H9 (cell line): ENCODE data around the gene FTO. TPM values are rescaled to one million over a fixed set of nuclear protein-coding genes. Genes with fewer than 3 reads are reported as not detected.

Experiments
- DNase-seq: peaks from one replicate; pipeline ENCODE4 v3.0.0-alpha.2; 2017
- H2AFZ ChIP-seq: one replicate; pipeline ENCODE4 v1.6.1; 2013; ENCODE audit warnings: mild to moderate bottlenecking, low read length, control low read depth, moderate library complexity
- H2AK5ac ChIP-seq: 2 replicates; pipeline ENCODE4 v1.6.1; 2013; ENCODE audit warnings: low read length, control low read depth, mixed read lengths; ENCODE audit not compliant: insufficient read length
- H2BK120ac ChIP-seq: one replicate; pipeline ENCODE4 v1.6.1; 2013; ENCODE audit warnings: low read depth, mild to moderate bottlenecking, low read length, control low read depth, inconsistent platforms; ENCODE audit not compliant: poor library complexity, severe bottlenecking
- H2BK12ac ChIP-seq: 2 replicates; pipeline ENCODE4 v1.6.1; 2013; ENCODE audit warnings: low read length, control low read depth, mixed read lengths, low read depth; ENCODE audit not compliant: insufficient read length
- H2BK15ac ChIP-seq: 2 replicates; pipeline ENCODE4 v1.6.1; 2013; ENCODE audit warnings: low read depth, low read length, control low read depth
- H2BK20ac ChIP-seq: one replicate; pipeline ENCODE4 v1.6.1; 2013; ENCODE audit warnings: low read depth, mild to moderate bottlenecking, low read length, control low read depth, inconsistent platforms; ENCODE audit not compliant: poor library complexity, severe bottlenecking
- H2BK5ac ChIP-seq: 2 replicates; pipeline ENCODE4 v1.6.1; 2013; ENCODE audit warnings: low read length, control low read depth, mixed read lengths; ENCODE audit not compliant: insufficient read length
- H3K14ac ChIP-seq: 2 replicates; pipeline ENCODE4 v1.6.1; 2013; ENCODE audit warnings: low read length, control low read depth; ENCODE audit not compliant: insufficient read depth
- H3K18ac ChIP-seq: 2 replicates; pipeline ENCODE4 v1.6.1; 2013; ENCODE audit warnings: low read depth, mild to moderate bottlenecking, mixed read lengths, low read length, control low read depth; ENCODE audit not compliant: insufficient read length
- H3K23ac ChIP-seq: 2 replicates; pipeline ENCODE4 v1.6.1; 2013; ENCODE audit warnings: low read length, control low read depth, mixed read lengths, low read depth; ENCODE audit not compliant: insufficient read length
- H3K23me2 ChIP-seq: 2 replicates; pipeline ENCODE4 v1.6.1; 2013; ENCODE audit warnings: low read depth, mild to moderate bottlenecking, mixed read lengths, low read length, control low read depth; ENCODE audit not compliant: insufficient read length, poor library complexity, severe bottlenecking
- H3K27ac ChIP-seq: 2 replicates; pipeline ENCODE4 v1.5.1; 2013; ENCODE audit warnings: low read length, control low read depth, mixed read lengths, low read depth; ENCODE audit not compliant: insufficient read length
- H3K27me3 ChIP-seq: 2 replicates; pipeline ENCODE4 v1.6.1; 2013; ENCODE audit warnings: low read length, control low read depth, inconsistent platforms; ENCODE audit not compliant: insufficient read depth
- H3K4ac ChIP-seq: 2 replicates; pipeline ENCODE4 v1.6.1; 2013; ENCODE audit warnings: low read depth, mild to moderate bottlenecking, control low read depth, inconsistent platforms, low read length, moderate library complexity
- H3K4me1 ChIP-seq: 2 replicates; pipeline ENCODE4 v1.6.1; 2013; ENCODE audit warnings: low read length, control low read depth, inconsistent platforms; ENCODE audit not compliant: insufficient read depth
- H3K4me2 ChIP-seq: 2 replicates; pipeline ENCODE4 v1.6.1; 2013; ENCODE audit warnings: low read length, control low read depth, mixed read lengths; ENCODE audit not compliant: insufficient read length, insufficient read depth
- H3K56ac ChIP-seq: 2 replicates; pipeline ENCODE4 v1.6.1; 2013; ENCODE audit warnings: low read depth, mild to moderate bottlenecking, mixed read lengths, low read length, control low read depth; ENCODE audit not compliant: insufficient read length
- H3K79me1 ChIP-seq: 2 replicates; pipeline ENCODE4 v1.6.1; 2013; ENCODE audit warnings: low read depth, mild to moderate bottlenecking, moderate library complexity, low read length, control low read depth, inconsistent platforms; ENCODE audit not compliant: insufficient read depth, poor library complexity, severe bottlenecking
- H3K79me2 ChIP-seq: 2 replicates; pipeline ENCODE4 v1.6.1; 2013; ENCODE audit warnings: low read length, control low read depth, inconsistent platforms; ENCODE audit not compliant: insufficient read depth
- H3K9ac ChIP-seq: 2 replicates; pipeline ENCODE4 v1.6.1; 2013; ENCODE audit warnings: low read length, control low read depth, mixed read lengths; ENCODE audit not compliant: insufficient read length; ENCODE audit errors: extremely low read depth
- H3K9me3 ChIP-seq: one replicate; pipeline ENCODE4 v1.6.1; 2013; ENCODE audit warnings: low read depth, low read length, inconsistent platforms; ENCODE audit not compliant: control insufficient read depth
- H3T11ph ChIP-seq: one replicate; pipeline ENCODE4 v1.6.1; 2013; ENCODE audit warnings: mild to moderate bottlenecking, low read length, control low read depth, inconsistent platforms
- H4K20me1 ChIP-seq: one replicate; pipeline ENCODE4 v1.6.1; 2013; ENCODE audit not compliant: control insufficient read depth, insufficient read length, insufficient read depth
- H4K5ac ChIP-seq: 2 replicates; pipeline ENCODE4 v1.6.1; 2013; ENCODE audit warnings: low read depth, mild to moderate bottlenecking, mixed read lengths, low read length, control low read depth; ENCODE audit not compliant: insufficient read length
- H4K8ac ChIP-seq: replicated peaks from 2 replicates; pipeline ENCODE4 v1.6.1; 2013; ENCODE audit warnings: low read length, control low read depth, mixed read lengths, low read depth; ENCODE audit not compliant: insufficient read length
- H4K91ac ChIP-seq: 2 replicates; pipeline ENCODE4 v1.6.1; 2013; ENCODE audit warnings: low read depth, mild to moderate bottlenecking, moderate library complexity, mixed read lengths, low read length, control low read depth; ENCODE audit not compliant: insufficient read length
- H3K27ac Mint-ChIP-seq, 3 experiments: 2 replicates in 2 of 3; 3 replicates in 1 of 3; pipeline ENCODE4 v1.8.0; 2020 to 2021; ENCODE audit warnings: mixed read lengths in 3 of 3, mild to moderate bottlenecking in 1 of 3, moderate library complexity in 1 of 3
- H3K27me3 Mint-ChIP-seq: 2 replicates; pipeline ENCODE4 v1.8.0; 2021; ENCODE audit warnings: low read depth, mild to moderate bottlenecking, moderate library complexity, mixed read lengths
- H3K36me3 Mint-ChIP-seq, 3 experiments: 2 replicates in 2 of 3; 3 replicates in 1 of 3; pipeline ENCODE4 v1.8.0; 2020 to 2021; ENCODE audit warnings: low read depth in 3 of 3, mixed read lengths in 3 of 3; ENCODE audit not compliant: insufficient read depth in 1 of 3
- H3K4me1 Mint-ChIP-seq, 2 experiments: 2 replicates each; pipeline ENCODE4 v1.8.0; 2020; ENCODE audit warnings: mixed read lengths in 2 of 2
- H3K4me3 Mint-ChIP-seq, 2 experiments: 2 replicates in 1 of 2; 3 replicates in 1 of 2; pipeline ENCODE4 v1.8.0; 2020 to 2021; ENCODE audit warnings: mild to moderate bottlenecking in 2 of 2, mixed read lengths in 2 of 2, moderate library complexity in 1 of 2
- H3K9me3 Mint-ChIP-seq, 2 experiments: 2 replicates in 1 of 2; 3 replicates in 1 of 2; pipeline ENCODE4 v1.8.0; 2020; ENCODE audit warnings: mild to moderate bottlenecking in 2 of 2, mixed read lengths in 2 of 2, moderate library complexity in 1 of 2
- CTCF ChIP-seq: fragments of 200-600 bp; sonication (generic); conservative IDR thresholded peaks from 3 replicates; pipeline ENCODE4 v1.8.0; 2021; ENCODE audit warnings: antibody characterized with exemption, mild to moderate bottlenecking
- WGBS: extraction: QIAGEN DNeasy Blood & Tissue Kit; methylation state at CpG from one replicate; pipeline ENCODE4 v1.1.7; 2013; ENCODE audit warnings: missing lambda C conversion rate, low lambda C conversion rate, mixed read lengths; ENCODE audit not compliant: insufficient read length; ENCODE audit errors: extremely low coverage; 5-methylcytosine and 5-hydroxymethylcytosine counted together
- total RNA-seq: library from RNA; stranded (reverse); gene quantifications from 2 replicates; pipeline ENCODE4 v1.2.1, GENCODE V29; 2021

Gene FTO
- total RNA-seq, 1 experiment from 2014 or later: 67.9 TPM

GRCh38 chr16:53785916-53786315 lies 82.0 kb downstream of the FTO start:
- Histone ChIP-seq H2AK5ac (no peak overlapping the region), H2BK12ac (no peak overlapping the region), H4K20me1 (no peaks in the 10 kb centered on the region), H3K79me1 (no peaks in the 10 kb centered on the region), H2BK5ac (no peak overlapping the region), H3K18ac (no peak overlapping the region), H3K23me2 (no peaks in the 10 kb centered on the region), H3K4ac (no peak overlapping the region), H3K4me1 (0 out of 2 replicates have a peak, but pooled peaks cover 2% of the 10 kb centered on the region), H3K4me2 (no peak overlapping the region), H3T11ph (no peak overlapping the region), H3K79me2 (no peaks in the 10 kb centered on the region), H2BK20ac (no peak overlapping the region), H3K9me3 (no peaks in the 10 kb centered on the region), H2AFZ (no peak overlapping the region), H2BK15ac (no peak overlapping the region), H3K27me3 (no peaks in the 10 kb centered on the region), H3K27ac (no peak overlapping the region), H3K56ac (no peak overlapping the region), H3K14ac (no peak overlapping the region), H4K8ac (no peak overlapping the region), H4K5ac (no peak overlapping the region), H4K91ac (no peak overlapping the region), H3K9ac (no peak overlapping the region), H3K23ac (no peak overlapping the region), H2BK120ac (no peak overlapping the region)
- no peak overlapping the region; a peak in 1 of 7 replicates for H3K27ac Mint-ChIP-seq
- H3K36me3 Mint-ChIP-seq: no peaks in the 10 kb centered on the region; a peak in 1 of 7 replicates
- H3K27me3 Mint-ChIP-seq: no peaks in the 10 kb centered on the region
- no peak for DNase-seq
- H3K4me1 Mint-ChIP-seq: peaks cover 0 to under 1% of the 10 kb centered on the region in 2 experiments; a peak in 1 of 4 replicates
- no CpG with 5 or more reads among the region's 3 CpGs for WGBS
- no peak overlapping the region for H3K4me3 Mint-ChIP-seq
- no peak for TF ChIP-seq CTCF
- H3K9me3 Mint-ChIP-seq: no peaks in the 10 kb centered on the region
